PFSK-1 (cell line): ENCODE data around the gene CD63.

Source experiments
- POLR2AphosphoS5 ChIP-seq: IDR thresholded peaks from 2 replicates; pipeline ENCODE4 v1.6.1; 2012; ENCODE audit warnings: low read depth, mild to moderate bottlenecking, control low read depth, low read length, moderate library complexity
- SIN3A ChIP-seq: IDR thresholded peaks from 2 replicates; pipeline ENCODE4 v1.6.1; 2012; ENCODE audit warnings: mild to moderate bottlenecking, low read length, moderate library complexity, borderline replicate concordance; ENCODE audit not compliant: insufficient read depth
- TAF1 ChIP-seq: IDR thresholded peaks from 2 replicates; pipeline ENCODE4 v1.6.1; 2012; ENCODE audit warnings: low read length, control low read depth, borderline replicate concordance; ENCODE audit not compliant: insufficient read depth
- TF ChIP-seq, protein P1 (sequence below), 2 experiments: IDR thresholded peaks; 2 replicates each; pipeline versions ENCODE4 v1.6.1 to v1.8.0; 2011 to 2012; ENCODE audit warnings: low read depth in 2 of 2, low read length in 2 of 2, control low read depth in 1 of 2, inconsistent platforms in 1 of 2, mild to moderate bottlenecking in 1 of 2, moderate library complexity in 1 of 2; ENCODE audit not compliant: insufficient read depth in 1 of 2

DNA sequence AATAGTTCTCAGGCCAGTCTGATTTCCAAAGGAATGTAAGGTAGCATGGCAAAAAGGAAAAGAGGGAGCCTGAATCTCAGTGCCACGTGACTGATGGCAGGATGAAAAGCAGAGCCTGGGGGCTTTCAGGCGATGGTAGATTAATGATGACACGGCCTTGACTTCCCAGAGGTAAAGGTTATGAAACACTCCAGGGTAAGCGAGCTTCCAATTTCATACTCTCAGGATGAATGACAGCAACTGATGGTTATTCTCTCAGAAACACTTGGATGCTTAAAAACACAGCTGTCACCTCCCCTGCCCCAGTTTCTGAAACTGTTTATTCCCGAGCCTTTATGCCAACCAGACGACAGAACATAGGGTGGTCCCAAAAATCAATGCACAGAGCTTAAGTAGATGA lies 42.9 kb upstream of the CD63 start:
- TF ChIP-seq POLR2AphosphoS5 (no peak), TAF1 (no peak), SIN3A (no peak)
- TF ChIP-seq, protein P1, sequence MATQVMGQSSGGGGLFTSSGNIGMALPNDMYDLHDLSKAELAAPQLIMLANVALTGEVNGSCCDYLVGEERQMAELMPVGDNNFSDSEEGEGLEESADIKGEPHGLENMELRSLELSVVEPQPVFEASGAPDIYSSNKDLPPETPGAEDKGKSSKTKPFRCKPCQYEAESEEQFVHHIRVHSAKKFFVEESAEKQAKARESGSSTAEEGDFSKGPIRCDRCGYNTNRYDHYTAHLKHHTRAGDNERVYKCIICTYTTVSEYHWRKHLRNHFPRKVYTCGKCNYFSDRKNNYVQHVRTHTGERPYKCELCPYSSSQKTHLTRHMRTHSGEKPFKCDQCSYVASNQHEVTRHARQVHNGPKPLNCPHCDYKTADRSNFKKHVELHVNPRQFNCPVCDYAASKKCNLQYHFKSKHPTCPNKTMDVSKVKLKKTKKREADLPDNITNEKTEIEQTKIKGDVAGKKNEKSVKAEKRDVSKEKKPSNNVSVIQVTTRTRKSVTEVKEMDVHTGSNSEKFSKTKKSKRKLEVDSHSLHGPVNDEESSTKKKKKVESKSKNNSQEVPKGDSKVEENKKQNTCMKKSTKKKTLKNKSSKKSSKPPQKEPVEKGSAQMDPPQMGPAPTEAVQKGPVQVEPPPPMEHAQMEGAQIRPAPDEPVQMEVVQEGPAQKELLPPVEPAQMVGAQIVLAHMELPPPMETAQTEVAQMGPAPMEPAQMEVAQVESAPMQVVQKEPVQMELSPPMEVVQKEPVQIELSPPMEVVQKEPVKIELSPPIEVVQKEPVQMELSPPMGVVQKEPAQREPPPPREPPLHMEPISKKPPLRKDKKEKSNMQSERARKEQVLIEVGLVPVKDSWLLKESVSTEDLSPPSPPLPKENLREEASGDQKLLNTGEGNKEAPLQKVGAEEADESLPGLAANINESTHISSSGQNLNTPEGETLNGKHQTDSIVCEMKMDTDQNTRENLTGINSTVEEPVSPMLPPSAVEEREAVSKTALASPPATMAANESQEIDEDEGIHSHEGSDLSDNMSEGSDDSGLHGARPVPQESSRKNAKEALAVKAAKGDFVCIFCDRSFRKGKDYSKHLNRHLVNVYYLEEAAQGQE (IDR thresholded peaks at IDR 0.05; ENCODE audit: insufficient read depth in 1 of 2, low read depth in 2 of 2, low read length in 2 of 2): no peak
